ENCODE measurements around the gene SLC46A1. TPM values are rescaled to one million over a fixed set of nuclear protein-coding genes. Genes with fewer than 3 reads are reported as not detected.
A peak's percentile ranks its signal among the peaks of the same experiment; 100 is the strongest.

The SLC46A1 gene
- polyA plus RNA-seq, 3 donors: 1.5 to 6.3 (median 1.7) TPM

DNA sequence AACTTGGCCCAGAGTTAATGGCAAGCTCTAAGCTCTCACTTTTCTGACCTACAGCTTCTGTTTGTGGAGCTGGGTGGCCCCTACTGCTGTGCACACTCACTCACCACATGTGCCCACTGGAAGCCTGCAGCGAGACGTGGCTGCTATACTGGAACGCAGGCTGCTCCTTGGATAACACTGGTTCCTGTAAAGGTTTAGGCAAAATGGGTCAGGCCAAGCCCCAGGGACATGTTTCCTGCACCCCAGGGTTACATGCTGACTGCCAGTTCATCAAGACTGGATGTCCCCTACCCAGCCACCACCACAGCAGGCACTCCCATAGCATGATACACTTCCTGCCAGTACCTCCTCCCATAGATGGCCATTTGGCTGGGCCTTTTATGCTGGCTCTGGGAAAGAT lies 57.0 kb downstream of the SLC46A1 start:
- peaks cover 83 to 98% of the 10 kb centered on the region in 2 donors for H3K36me3 Mint-ChIP-seq
- intact Hi-C loops (cut with micrococcal nuclease): no loop called here
- WGBS (ENCODE audit: insufficient coverage): 100% methylated on average over 1 of the region's 3 CpGs
- Histone ChIP-seq H3K27ac (ENCODE audit: low read depth in 1 of 2, low read length in 2 of 2) (no peak overlapping the region), H3K36me3 (replicated peaks in 1 of 2; ENCODE audit: control insufficient read depth in 1 of 2, insufficient read depth in 2 of 2, low read length in 2 of 2) (peaks cover 90 to 99% of the 10 kb centered on the region in 2 donors), H2AFZ (ENCODE audit: insufficient read depth, low read depth, low read length, poor library complexity, severe bottlenecking) (no peak overlapping the region), H3K9me3 (replicated peaks in 1 of 2; ENCODE audit: control insufficient read depth in 1 of 2, insufficient read depth in 1 of 2, low read length in 2 of 2) (no peaks in the 10 kb centered on the region), H3K27me3 (ENCODE audit: control insufficient read depth in 2 of 2, insufficient read depth in 2 of 2, low read length in 2 of 2) (no peaks in the 10 kb centered on the region), H3K9ac (ENCODE audit: insufficient read depth, low read length, poor library complexity, severe bottlenecking) (no peak overlapping the region), H4K20me1 (ENCODE audit: insufficient read depth, low read length) (no peaks in the 10 kb centered on the region), H3K79me2 (ENCODE audit: insufficient read depth, low read length) (no peaks in the 10 kb centered on the region), H3K4me2 (replicated peaks; ENCODE audit: extremely low read depth, low read length, poor library complexity, severe bottlenecking) (no peak overlapping the region), H3K4me3 (replicated peaks in 1 of 3; ENCODE audit: low read depth in 2 of 3, low read length in 3 of 3) (no peak overlapping the region), H3K4me1 (ENCODE audit: control insufficient read depth in 1 of 2, insufficient read depth in 2 of 2, low read length in 2 of 2) (no peaks in the 10 kb centered on the region)
- TF ChIP-seq, protein P1, sequence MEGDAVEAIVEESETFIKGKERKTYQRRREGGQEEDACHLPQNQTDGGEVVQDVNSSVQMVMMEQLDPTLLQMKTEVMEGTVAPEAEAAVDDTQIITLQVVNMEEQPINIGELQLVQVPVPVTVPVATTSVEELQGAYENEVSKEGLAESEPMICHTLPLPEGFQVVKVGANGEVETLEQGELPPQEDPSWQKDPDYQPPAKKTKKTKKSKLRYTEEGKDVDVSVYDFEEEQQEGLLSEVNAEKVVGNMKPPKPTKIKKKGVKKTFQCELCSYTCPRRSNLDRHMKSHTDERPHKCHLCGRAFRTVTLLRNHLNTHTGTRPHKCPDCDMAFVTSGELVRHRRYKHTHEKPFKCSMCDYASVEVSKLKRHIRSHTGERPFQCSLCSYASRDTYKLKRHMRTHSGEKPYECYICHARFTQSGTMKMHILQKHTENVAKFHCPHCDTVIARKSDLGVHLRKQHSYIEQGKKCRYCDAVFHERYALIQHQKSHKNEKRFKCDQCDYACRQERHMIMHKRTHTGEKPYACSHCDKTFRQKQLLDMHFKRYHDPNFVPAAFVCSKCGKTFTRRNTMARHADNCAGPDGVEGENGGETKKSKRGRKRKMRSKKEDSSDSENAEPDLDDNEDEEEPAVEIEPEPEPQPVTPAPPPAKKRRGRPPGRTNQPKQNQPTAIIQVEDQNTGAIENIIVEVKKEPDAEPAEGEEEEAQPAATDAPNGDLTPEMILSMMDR (IDR thresholded peaks at IDR 0.05): no peak
- DNase-seq: no peak
- no peak overlapping the region for H3K4me3 Mint-ChIP-seq
- H3K27ac Mint-ChIP-seq: no peak overlapping the region
- no peaks in the 10 kb centered on the region for H3K4me1 Mint-ChIP-seq
- H3K27me3 Mint-ChIP-seq (ENCODE audit: low read depth in 3 of 3): no peaks in the 10 kb centered on the region
- no peaks in the 10 kb centered on the region for H3K9me3 Mint-ChIP-seq

DNA sequence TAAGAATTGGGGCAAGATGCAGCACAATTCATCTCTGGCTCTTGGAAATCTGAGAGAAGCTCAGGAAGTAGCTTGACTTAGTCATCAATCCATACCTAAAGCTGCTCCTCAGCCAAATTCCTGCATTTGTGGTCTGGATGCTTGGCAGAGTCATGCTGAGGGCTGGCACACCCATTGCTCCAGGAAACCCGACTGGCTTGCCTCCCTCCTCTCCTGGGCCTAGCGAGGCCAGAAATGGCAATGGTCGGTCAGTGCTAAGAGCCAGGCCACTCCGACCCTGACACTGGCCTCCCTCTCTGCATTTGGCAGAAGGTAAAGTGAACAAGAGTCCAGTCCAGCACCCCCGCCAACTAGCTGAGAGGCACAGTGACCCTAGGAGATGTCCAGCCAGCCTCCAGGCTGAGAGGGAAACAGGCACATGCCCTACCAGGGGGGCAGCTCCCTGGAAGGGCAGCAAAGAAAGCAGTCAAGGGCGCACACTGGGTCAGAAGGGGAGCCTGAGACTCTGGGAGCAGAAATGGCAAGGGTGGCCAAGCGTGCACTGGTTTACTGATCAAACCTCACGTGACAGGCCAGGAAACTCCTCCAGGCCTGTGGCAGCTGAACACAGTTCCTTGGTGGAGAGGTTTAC lies 58.6 kb downstream of the SLC46A1 start:
- H3K27me3 ChIP-seq (ENCODE audit: control insufficient read depth in 2 of 2, insufficient read depth in 2 of 2, low read length in 2 of 2): no peaks in the 10 kb centered on the region
- no peaks in the 10 kb centered on the region for H3K4me1 ChIP-seq (ENCODE audit: control insufficient read depth in 1 of 2, insufficient read depth in 2 of 2, low read length in 2 of 2)
- peaks cover 92 to 98% of the 10 kb centered on the region in 2 donors for H3K36me3 ChIP-seq (replicated peaks in 1 of 2; ENCODE audit: control insufficient read depth in 1 of 2, insufficient read depth in 2 of 2, low read length in 2 of 2)
- H4K20me1 ChIP-seq (ENCODE audit: insufficient read depth, low read length): no peaks in the 10 kb centered on the region
- H3K9me3 ChIP-seq (replicated peaks in 1 of 2; ENCODE audit: control insufficient read depth in 1 of 2, insufficient read depth in 1 of 2, low read length in 2 of 2): no peaks in the 10 kb centered on the region
- H3K79me2 ChIP-seq (ENCODE audit: insufficient read depth, low read length): no peaks in the 10 kb centered on the region
- H3K4me3 Mint-ChIP-seq: no peak overlapping the region
- WGBS (ENCODE audit: insufficient coverage): 99% methylated on average over 6 of the region's 8 CpGs
- H3K9me3 Mint-ChIP-seq: no peaks in the 10 kb centered on the region
- H3K4me3 ChIP-seq (replicated peaks in 1 of 3; ENCODE audit: low read depth in 2 of 3, low read length in 3 of 3): no peak overlapping the region
- H3K27ac Mint-ChIP-seq: peak overlapping the region in 3 of 7 donors; percentile 3 to 54 (median 37)
- DNase-seq: no peak
- no peak overlapping the region for H3K4me2 ChIP-seq (replicated peaks; ENCODE audit: extremely low read depth, low read length, poor library complexity, severe bottlenecking)
- no peak overlapping the region for H2AFZ ChIP-seq (ENCODE audit: insufficient read depth, low read depth, low read length, poor library complexity, severe bottlenecking)
- H3K36me3 Mint-ChIP-seq: peaks cover 84 to 99% of the 10 kb centered on the region in 2 donors
- H3K27ac ChIP-seq (ENCODE audit: low read depth in 1 of 2, low read length in 2 of 2): no peak overlapping the region
- H3K9ac ChIP-seq (ENCODE audit: insufficient read depth, low read length, poor library complexity, severe bottlenecking): no peak overlapping the region
- TF ChIP-seq, protein P1 (IDR thresholded peaks at IDR 0.05): no peak
- no peaks in the 10 kb centered on the region for H3K27me3 Mint-ChIP-seq (ENCODE audit: low read depth in 3 of 3)
- H3K4me1 Mint-ChIP-seq: no peaks in the 10 kb centered on the region
- intact Hi-C loops (cut with micrococcal nuclease): no loop called here

Data from CD14-positive monocyte (primary cell).